GM19240 (cell line): ENCODE data around the gene DCC.

Experiments
- DNase-seq: peaks from one replicate; pipeline ENCODE4 v3.0.0; 2011; ENCODE audit warnings: low spot score; ENCODE audit not compliant: insufficient read length

The DCC gene

GRCh38 chr18:52499016-52499415, 159.0 kb downstream of the DCC start:
- no peak for DNase-seq

GRCh38 chr18:52499644-52500043, 159.6 kb downstream of the DCC start:
- no peak for DNase-seq

GRCh38 chr18:52504589-52504988, 164.6 kb downstream of the DCC start:
- DNase-seq = no peak

DNA sequence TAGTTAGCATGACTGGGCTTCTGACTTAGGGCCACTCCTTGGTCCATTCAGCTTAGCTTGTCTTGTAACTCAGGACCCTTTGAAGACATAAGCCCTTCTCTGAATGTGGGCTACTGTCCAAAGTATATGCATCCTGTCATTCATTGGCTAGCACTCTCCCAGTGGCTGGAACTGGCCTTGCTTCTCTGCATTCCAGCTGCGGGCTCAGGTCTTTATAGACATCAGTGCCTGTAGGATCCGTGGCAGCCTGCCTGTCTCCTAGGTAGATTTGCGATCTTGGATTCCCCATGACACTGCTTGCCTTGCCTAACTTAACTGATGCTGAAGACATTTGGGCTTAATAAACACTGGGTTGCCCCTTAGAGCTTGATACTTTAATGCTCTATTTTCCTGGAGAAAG, 170.1 kb downstream of the DCC start:
- no peak for DNase-seq

- no peak for DNase-seq
Measured at GRCh38 chr18:52518086-52518485, 178.1 kb downstream of the DCC start.

DNA sequence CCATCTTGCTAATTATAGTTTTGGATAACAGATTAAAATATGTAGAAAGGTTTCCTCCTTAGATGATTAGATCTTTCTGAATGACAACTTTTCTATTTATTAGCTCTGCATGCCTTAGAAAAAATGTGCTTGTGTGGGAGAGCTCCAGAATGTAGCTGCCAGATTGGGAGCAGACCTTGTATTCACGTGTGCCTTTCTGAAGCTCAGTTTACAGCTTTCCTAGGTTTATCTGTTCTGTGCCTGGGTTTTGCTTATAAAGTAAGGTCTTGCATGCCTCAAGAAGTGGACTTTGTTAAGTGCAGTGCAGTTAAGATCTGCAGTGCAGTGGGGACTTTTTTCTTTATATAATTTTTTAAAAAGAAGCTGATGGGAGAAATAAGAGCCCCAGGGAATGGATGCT, 179.0 kb downstream of the DCC start:
- DNase-seq = no peak

GRCh38 chr18:52523566-52523965, 183.6 kb downstream of the DCC start:
- DNase-seq = no peak

DNA sequence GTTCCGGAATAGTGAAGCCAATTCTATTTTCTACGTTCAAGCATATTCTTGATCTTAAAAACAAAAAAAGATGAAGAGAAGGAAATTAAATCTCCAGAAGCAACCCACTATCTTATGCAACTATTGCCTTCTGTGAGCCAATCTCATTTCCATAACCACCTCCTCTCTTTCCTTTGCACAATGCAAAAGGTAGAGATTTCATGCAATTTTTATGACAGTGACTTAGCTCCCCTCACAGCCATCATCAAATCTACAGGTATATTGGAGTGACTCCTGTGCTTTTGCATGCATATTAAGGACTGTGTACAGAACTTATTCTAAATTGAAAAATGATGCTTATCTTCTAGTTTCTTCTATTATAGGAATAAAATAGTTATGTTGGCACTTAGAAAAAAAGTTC, 191.8 kb downstream of the DCC start:
- DNase-seq = no peak

- no peak for DNase-seq
Measured at GRCh38 chr18:52536039-52536438, 196.0 kb downstream of the DCC start.

DNA sequence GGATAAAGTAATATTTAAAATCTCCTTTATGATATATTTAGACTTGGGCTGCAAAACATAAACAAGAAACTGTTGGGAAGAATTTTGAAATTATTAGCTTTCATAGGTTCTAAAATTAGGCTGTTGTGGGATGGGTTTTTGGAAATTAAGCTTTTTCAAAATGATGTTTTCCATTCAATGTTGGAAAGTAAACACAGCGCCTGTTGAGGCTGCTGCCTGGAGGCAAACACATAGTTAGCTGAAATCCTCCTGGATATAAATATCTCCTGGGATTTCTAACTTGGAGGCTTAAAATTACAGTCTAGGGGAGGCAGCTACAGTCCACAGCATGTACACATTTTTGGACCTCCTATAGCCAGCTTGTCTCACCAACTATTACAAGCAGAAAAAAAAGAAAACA, 197.3 kb downstream of the DCC start:
- DNase-seq = no peak

GRCh38 chr18:52541056-52541455, 201.1 kb downstream of the DCC start:
- no peak for DNase-seq

- DNase-seq = no peak
Measured at GRCh38 chr18:52544086-52544485, 204.1 kb downstream of the DCC start.

DNA sequence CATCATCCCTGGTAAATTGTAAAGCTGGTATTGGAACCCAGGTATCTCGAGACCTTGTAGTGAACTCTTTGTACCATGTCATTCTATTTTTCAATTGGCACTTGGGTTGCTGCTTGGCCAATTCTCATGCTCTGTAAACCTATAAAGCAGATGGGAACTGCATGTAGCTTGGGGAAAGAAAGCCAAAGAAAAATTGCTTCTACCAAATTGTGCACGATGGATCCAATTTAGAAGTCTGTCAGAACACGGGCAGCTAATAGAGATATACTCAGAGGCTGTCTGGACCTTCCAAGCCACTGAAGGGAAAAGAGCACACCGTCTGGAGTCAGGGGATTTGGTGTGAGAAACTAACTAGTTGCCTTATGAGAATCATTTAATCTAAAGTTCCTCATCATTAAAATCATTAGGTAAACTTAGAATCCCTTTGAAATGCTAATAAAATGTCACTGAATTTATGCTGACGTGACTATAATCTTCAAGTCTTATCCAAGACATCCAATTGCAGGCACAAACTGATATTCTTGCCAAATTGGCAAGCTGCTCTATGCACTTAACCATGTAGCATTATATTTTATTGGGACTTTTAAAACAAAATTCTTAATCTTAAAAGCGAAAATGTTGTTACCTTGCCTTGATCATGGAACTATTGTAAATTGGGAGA, 206.8 kb downstream of the DCC start:
- no peak for DNase-seq

DNA sequence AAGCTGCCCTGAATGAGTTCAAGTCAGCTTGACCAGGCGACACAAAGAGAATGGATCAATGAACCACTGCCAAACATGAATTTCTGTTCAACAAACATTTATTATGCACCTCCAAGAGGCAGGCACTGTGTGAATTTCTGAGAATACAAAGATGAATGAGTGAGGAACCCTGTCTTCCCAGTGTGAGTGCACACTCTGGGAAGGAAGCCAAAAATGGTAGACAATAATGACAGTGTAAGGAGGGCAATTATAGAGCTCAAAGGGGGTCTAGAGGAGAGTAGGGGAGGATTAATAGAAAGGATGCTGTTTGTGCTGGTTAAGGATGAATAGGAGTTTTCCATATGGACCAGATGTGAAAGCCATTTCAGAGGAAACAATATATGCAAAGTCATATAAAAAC, 213.4 kb downstream of the DCC start:
- DNase-seq = no peak

- DNase-seq = no peak
Measured at GRCh38 chr18:52554180-52554579, 214.2 kb downstream of the DCC start.

DNA sequence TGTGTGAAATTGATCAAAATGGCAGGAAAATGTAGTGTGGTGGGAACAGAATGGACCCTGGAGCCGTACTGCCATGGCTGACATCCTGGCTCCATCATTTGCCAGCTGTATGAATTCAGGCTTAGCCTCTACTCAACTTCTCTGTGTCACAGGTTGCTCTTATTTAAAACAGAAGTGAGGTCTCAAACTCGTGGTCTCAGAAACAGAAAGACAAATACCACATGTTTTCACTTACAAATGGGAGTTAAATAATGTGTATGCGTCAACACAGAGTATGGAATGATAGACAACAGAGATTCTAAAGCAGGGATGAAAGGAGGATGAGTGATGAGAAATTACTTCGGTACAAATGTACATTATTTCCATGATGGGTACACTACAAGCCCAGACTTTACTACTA, 227.4 kb downstream of the DCC start:
- DNase-seq = no peak

GRCh38 chr18:52569492-52569891, 229.5 kb downstream of the DCC start:
- DNase-seq = no peak

GRCh38 chr18:52570975-52571374, 231.0 kb downstream of the DCC start:
- no peak for DNase-seq

GRCh38 chr18:52572036-52573000, 232.3 kb downstream of the DCC start:
- no peak for DNase-seq

DNA sequence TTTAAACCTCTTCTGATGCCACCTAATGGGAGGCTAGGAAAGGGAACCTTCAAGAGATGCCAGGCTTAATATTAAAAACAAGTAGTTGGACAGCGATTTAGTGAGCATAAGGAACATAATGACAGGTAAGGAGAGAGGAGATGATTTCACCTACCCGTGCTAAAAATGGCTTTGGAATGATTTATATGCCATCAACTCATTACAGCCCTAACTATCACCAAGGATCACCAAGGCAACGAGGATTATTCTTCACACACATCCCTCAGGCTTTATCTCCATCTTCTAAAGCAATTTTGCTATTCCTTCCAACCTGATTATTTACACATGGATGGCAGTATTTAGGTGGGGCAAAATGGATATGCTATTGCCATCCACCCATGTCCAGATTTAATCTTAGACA, 237.8 kb downstream of the DCC start:
- no peak for DNase-seq

DNA sequence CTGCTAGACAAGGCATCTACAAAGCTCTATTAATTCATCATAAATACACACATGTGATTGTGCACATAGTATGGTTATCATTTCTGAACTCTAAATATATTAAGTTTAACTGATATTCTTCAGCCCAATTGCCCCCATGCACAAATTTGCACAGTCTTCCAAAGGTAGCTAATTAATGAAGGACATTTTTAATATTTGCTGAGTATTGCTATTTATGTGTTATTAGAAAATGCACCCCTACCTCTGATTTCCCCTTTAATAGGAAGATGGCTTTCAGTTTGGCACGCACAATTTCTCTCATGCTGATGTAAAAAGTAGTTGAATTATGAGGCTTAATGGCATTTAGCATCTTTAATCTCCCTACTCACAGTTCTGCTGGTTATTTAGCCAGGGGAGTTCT, 242.1 kb downstream of the DCC start:
- no peak for DNase-seq

DNA sequence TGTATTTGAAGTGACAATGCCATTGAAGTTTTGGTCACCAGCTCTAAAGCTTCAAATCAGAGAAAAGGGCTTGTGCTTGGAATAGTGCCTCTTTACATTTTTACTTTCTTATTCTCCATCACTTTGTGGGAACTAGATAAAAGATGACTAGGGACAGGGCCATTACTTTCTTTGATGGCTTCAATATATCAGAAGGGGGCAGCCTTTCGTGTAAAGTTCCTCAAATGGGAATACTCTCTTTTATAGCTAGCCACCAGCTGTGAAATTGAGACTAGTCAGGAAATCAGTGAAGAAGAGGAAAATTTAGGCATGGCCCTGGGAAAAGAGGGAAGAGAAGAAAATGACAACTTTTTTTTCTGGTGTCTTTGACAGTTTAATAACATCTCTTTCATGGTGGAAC, 242.5 kb downstream of the DCC start:
- DNase-seq = no peak

GRCh38 chr18:52588931-52589330, 248.9 kb downstream of the DCC start:
- no peak for DNase-seq
